T follicular helper cell (primary cell): ENCODE results near the gene INO80.
A peak's percentile ranks its signal among the peaks of the same experiment; 100 is the strongest.
"Not testable (repeated sequence)": the region's sequence is repeated elsewhere in the genome, so short reads cannot be mapped to it uniquely, and the experiment has no call there.

ENCODE experiments used
- DNase-seq: peaks from one replicate; pipeline ENCODE4 v3.0.0-alpha.2; 2020; ENCODE audit warnings: low read depth
- total RNA-seq, 2 experiments: gene quantifications; one replicate each; lab custom pipeline; 2026; lab: John Stamatoyannopoulos, UW

The INO80 gene
- total RNA-seq, result 131 to 164 reads per million in 2 experiments

- DNase-seq, result peak; percentile 95
These were observed at the start of gene INO80 for GRCh38 chr15:41116116-41116961. TSS of gene INO80 (minus strand) at chr15:41116280. CDS start at chr15:41096310, 19,970 bp downstream.

- DNase-seq, result no peak
These were observed 45.7 kb upstream of the INO80 start for GRCh38 chr15:41161736-41162135.

GRCh38 chr15:41161336-41161735 lies 45.3 kb upstream of the INO80 start:
- DNase-seq, result no peak

- no peak for DNase-seq
These were observed 44.7 kb upstream of the INO80 start for GRCh38 chr15:41160639-41161315.

GRCh38 chr15:41154412-41154811 lies 38.3 kb upstream of the INO80 start:
- no peak for DNase-seq

GRCh38 chr15:41153733-41154132 lies 37.7 kb upstream of the INO80 start:
- no peak for DNase-seq

GRCh38 chr15:41151451-41152005 lies 35.4 kb upstream of the INO80 start:
- DNase-seq, result no peak

- no peak for DNase-seq
These were observed 34.2 kb upstream of the INO80 start for GRCh38 chr15:41150279-41150678.

- DNase-seq, result no peak
These were observed 32.0 kb upstream of the INO80 start for GRCh38 chr15:41148065-41148464.

GRCh38 chr15:41139619-41140018 lies 23.5 kb upstream of the INO80 start:
- DNase-seq, result no peak

- not testable (repeated sequence) for DNase-seq
These were observed 23.0 kb upstream of the INO80 start for GRCh38 chr15:41139112-41139511.

- not testable (repeated sequence) for DNase-seq
These were observed 19.5 kb upstream of the INO80 start for GRCh38 chr15:41135580-41135979.

- no peak for DNase-seq
These were observed 17.4 kb upstream of the INO80 start for GRCh38 chr15:41133454-41133853.

GRCh38 chr15:41132094-41132493 lies 16.0 kb upstream of the INO80 start:
- not testable (repeated sequence) for DNase-seq

GRCh38 chr15:41128174-41128902 lies 12.3 kb upstream of the INO80 start:
- no peak for DNase-seq

- DNase-seq, result no peak
These were observed 10.0 kb upstream of the INO80 start for GRCh38 chr15:41125931-41126642.

GRCh38 chr15:41125063-41125669 lies 9.1 kb upstream of the INO80 start:
- DNase-seq, result no peak

GRCh38 chr15:41124058-41124457 lies 8.0 kb upstream of the INO80 start:
- no peak for DNase-seq

- DNase-seq, result no peak
These were observed 6.8 kb upstream of the INO80 start for GRCh38 chr15:41122849-41123248.

GRCh38 chr15:41121951-41122350 lies 5.9 kb upstream of the INO80 start:
- DNase-seq, result no peak

GRCh38 chr15:41116962-41117252 lies 827 bp upstream of the INO80 start:
- no peak for DNase-seq
